ENCODE results near the gene NECAB2. TPM values are rescaled to one million over a fixed set of nuclear protein-coding genes. Genes with fewer than 3 reads are reported as not detected.

Gene NECAB2
- total RNA-seq, 1 donor from 2014 or later: 0.32 TPM

DNA sequence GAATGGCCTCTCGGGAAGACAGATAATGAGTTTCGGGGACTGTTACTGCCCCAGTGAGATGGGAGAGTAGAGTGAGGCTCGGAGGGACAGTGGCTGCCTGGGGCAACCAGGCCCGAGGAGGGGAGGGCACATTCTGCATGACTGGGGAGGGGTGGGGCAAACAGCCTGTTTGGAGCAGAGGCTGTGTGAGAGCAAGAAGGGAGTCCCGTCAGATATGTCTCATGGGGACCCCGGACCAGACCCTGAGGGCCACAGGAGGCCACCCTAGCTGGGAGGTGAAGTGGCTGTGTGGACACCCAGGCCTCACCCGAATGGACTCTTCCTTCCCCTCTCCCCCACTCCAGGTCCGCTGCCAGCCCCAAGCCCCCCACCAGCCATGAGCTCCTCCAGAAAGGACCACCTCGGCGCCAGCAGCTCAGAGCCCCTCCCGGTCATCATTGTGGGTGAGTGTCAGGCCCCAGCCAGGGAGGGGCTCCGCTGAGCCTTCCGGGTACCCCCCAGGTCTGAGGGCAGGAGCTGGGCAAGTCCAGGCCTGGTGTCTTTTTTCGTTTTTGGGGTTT lies 10.7 kb upstream of the NECAB2 start:
- Mint-ChIP-seq H3K4me3 (ENCODE audit: unreplicated experiment) (no peak overlapping the region), H3K36me3 (ENCODE audit: low read depth, unreplicated experiment) (no peaks in the 10 kb centered on the region), H3K9me3 (ENCODE audit: unreplicated experiment) (no peaks in the 10 kb centered on the region), H3K4me1 (ENCODE audit: low read depth, unreplicated experiment) (peaks cover 9% of the 10 kb centered on the region), H3K27me3 (ENCODE audit: low read depth, unreplicated experiment) (peaks cover 8% of the 10 kb centered on the region), H3K27ac (ENCODE audit: unreplicated experiment) (no peak overlapping the region)
- Histone ChIP-seq H3K27me3 (ENCODE audit: insufficient read depth, low read length) (no peaks in the 10 kb centered on the region), H3K79me2 (ENCODE audit: insufficient read depth, low read length) (peaks cover 3% of the 10 kb centered on the region), H4K20me1 (ENCODE audit: insufficient read depth, low read length) (peaks cover 29% of the 10 kb centered on the region), H3K4me3 (ENCODE audit: insufficient read depth, low read depth, low read length) (no peak overlapping the region), H3K9ac (ENCODE audit: low read length) (no peak overlapping the region), H3K9me3 (ENCODE audit: insufficient read depth, low read depth, low read length) (no peaks in the 10 kb centered on the region), H3K4me1 (ENCODE audit: insufficient read depth, low read length) (peaks cover 22% of the 10 kb centered on the region), H3K36me3 (ENCODE audit: insufficient read depth, low read length) (no peaks in the 10 kb centered on the region), H3K27ac (ENCODE audit: low read depth, low read length) (no peak overlapping the region), H3K4me2 (ENCODE audit: low read length) (no peak overlapping the region), H2AFZ (ENCODE audit: low read depth, low read length) (no peak overlapping the region)
- TF ChIP-seq EZH2 (IDR thresholded peaks at IDR 0.05; ENCODE audit: insufficient read depth, low read length): no peak
- TF ChIP-seq, protein P1, sequence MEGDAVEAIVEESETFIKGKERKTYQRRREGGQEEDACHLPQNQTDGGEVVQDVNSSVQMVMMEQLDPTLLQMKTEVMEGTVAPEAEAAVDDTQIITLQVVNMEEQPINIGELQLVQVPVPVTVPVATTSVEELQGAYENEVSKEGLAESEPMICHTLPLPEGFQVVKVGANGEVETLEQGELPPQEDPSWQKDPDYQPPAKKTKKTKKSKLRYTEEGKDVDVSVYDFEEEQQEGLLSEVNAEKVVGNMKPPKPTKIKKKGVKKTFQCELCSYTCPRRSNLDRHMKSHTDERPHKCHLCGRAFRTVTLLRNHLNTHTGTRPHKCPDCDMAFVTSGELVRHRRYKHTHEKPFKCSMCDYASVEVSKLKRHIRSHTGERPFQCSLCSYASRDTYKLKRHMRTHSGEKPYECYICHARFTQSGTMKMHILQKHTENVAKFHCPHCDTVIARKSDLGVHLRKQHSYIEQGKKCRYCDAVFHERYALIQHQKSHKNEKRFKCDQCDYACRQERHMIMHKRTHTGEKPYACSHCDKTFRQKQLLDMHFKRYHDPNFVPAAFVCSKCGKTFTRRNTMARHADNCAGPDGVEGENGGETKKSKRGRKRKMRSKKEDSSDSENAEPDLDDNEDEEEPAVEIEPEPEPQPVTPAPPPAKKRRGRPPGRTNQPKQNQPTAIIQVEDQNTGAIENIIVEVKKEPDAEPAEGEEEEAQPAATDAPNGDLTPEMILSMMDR (IDR thresholded peaks at IDR 0.05; ENCODE audit: insufficient read depth, low read depth, low read length): no peak
- no peak for FAIRE-seq
- no peak for DNase-seq (ENCODE audit: low read depth)

DNA sequence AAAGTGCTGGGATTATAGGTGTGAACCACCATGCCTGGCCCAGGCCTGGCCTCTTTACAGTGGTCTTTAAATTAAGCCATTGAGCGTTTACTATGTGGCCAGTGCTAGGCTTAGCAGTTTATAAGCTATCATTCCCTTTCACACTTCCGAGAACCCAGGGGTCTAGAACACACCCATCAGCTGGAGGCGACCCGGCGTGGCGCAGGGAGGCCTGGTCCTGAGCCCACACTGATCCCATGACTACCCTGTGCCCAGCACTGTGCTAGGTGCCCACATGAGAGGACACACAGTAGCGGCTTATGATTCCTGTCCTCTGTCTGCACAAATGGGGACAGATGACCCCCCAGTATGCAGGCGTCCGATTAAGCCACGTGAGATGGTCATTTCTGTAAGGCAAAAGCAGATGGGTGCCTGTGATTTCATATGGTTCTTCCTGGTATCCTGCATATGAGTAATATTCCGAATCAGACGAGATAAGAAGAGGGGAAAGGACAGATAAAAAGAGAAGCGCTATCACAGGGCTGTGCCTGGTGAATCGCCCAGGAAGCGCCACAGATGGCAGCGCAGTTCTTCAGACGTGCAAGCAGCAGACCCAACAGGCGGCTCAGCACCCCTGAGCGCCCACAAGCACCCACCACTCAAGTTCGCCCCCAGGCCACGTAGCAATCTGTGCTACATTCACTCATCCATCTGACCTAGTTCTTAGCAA lies 9.8 kb upstream of the NECAB2 start:
- Histone ChIP-seq H4K20me1 (ENCODE audit: insufficient read depth, low read length) (peaks cover 29% of the 10 kb centered on the region), H3K4me2 (ENCODE audit: low read length) (no peak overlapping the region), H2AFZ (ENCODE audit: low read depth, low read length) (no peak overlapping the region), H3K9me3 (ENCODE audit: insufficient read depth, low read depth, low read length) (no peaks in the 10 kb centered on the region), H3K4me1 (ENCODE audit: insufficient read depth, low read length) (peaks cover 17% of the 10 kb centered on the region), H3K36me3 (ENCODE audit: insufficient read depth, low read length) (no peaks in the 10 kb centered on the region), H3K27ac (ENCODE audit: low read depth, low read length) (no peak overlapping the region), H3K27me3 (ENCODE audit: insufficient read depth, low read length) (no peaks in the 10 kb centered on the region), H3K79me2 (ENCODE audit: insufficient read depth, low read length) (peaks cover 3% of the 10 kb centered on the region), H3K4me3 (ENCODE audit: insufficient read depth, low read depth, low read length) (no peak overlapping the region), H3K9ac (ENCODE audit: low read length) (no peak overlapping the region)
- FAIRE-seq (no peak), DNase-seq (ENCODE audit: low read depth) (no peak)
- H3K9me3 Mint-ChIP-seq (ENCODE audit: unreplicated experiment): no peaks in the 10 kb centered on the region
- H3K27me3 Mint-ChIP-seq (ENCODE audit: low read depth, unreplicated experiment): peaks cover 10% of the 10 kb centered on the region
- no peaks in the 10 kb centered on the region for H3K36me3 Mint-ChIP-seq (ENCODE audit: low read depth, unreplicated experiment)
- no peak for TF ChIP-seq EZH2 (IDR thresholded peaks at IDR 0.05; ENCODE audit: insufficient read depth, low read length)
- H3K4me3 Mint-ChIP-seq (ENCODE audit: unreplicated experiment): no peak overlapping the region
- no peak overlapping the region for H3K27ac Mint-ChIP-seq (ENCODE audit: unreplicated experiment)
- peaks cover 9% of the 10 kb centered on the region for H3K4me1 Mint-ChIP-seq (ENCODE audit: low read depth, unreplicated experiment)

DNA sequence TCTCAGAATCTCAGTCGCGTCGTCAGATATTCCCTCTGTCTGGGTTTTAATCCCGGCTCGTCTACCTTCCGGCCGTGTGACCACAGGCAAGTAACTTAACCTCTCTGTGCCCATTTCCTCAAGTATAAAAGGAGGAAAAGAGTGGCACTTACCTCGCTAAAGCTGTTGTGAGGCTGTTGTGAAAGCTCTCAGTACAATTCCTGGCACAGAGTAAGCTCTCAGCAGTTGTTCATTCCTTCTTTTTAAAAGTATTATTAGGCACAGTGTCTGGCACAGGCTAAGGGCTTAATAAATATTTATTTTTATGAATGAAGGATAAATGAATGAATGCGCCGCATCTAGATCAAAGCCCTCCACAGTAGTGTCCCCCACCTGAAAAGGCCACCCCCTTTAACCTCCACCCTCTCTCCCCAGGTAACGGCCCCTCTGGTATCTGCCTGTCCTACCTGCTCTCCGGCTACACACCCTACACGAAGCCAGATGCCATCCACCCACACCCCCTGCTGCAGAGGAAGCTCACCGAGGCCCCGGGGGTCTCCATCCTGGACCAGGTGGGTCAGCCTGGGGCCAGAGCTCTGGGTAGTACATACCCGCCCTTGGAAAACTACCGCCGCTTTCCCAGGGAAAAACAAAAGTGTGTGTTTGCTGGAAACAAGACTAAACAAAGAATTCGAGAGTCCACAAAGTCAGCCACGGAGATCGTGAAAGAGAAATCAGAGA lies 9.0 kb upstream of the NECAB2 start:
- Histone ChIP-seq H3K27ac (ENCODE audit: low read depth, low read length) (no peak overlapping the region), H3K27me3 (ENCODE audit: insufficient read depth, low read length) (no peaks in the 10 kb centered on the region), H3K9me3 (ENCODE audit: insufficient read depth, low read depth, low read length) (no peaks in the 10 kb centered on the region), H3K79me2 (ENCODE audit: insufficient read depth, low read length) (peaks cover 3% of the 10 kb centered on the region), H4K20me1 (ENCODE audit: insufficient read depth, low read length) (peaks cover 29% of the 10 kb centered on the region), H3K4me2 (ENCODE audit: low read length) (no peak overlapping the region), H2AFZ (ENCODE audit: low read depth, low read length) (no peak overlapping the region), H3K36me3 (ENCODE audit: insufficient read depth, low read length) (no peaks in the 10 kb centered on the region), H3K4me1 (ENCODE audit: insufficient read depth, low read length) (peaks cover 10% of the 10 kb centered on the region), H3K4me3 (ENCODE audit: insufficient read depth, low read depth, low read length) (no peak overlapping the region), H3K9ac (ENCODE audit: low read length) (no peak overlapping the region)
- H3K27me3 Mint-ChIP-seq (ENCODE audit: low read depth, unreplicated experiment): peaks cover 15% of the 10 kb centered on the region
- DNase-seq (ENCODE audit: low read depth) (no peak), FAIRE-seq (no peak)
- no peak overlapping the region for H3K27ac Mint-ChIP-seq (ENCODE audit: unreplicated experiment)
- H3K36me3 Mint-ChIP-seq (ENCODE audit: low read depth, unreplicated experiment): no peaks in the 10 kb centered on the region
- no peak for TF ChIP-seq EZH2 (IDR thresholded peaks at IDR 0.05; ENCODE audit: insufficient read depth, low read length)
- TF ChIP-seq, protein P1 (IDR thresholded peaks at IDR 0.05; ENCODE audit: insufficient read depth, low read depth, low read length): no peak
- no peaks in the 10 kb centered on the region for H3K9me3 Mint-ChIP-seq (ENCODE audit: unreplicated experiment)
- no peak overlapping the region for H3K4me3 Mint-ChIP-seq (ENCODE audit: unreplicated experiment)
- peaks cover 7% of the 10 kb centered on the region for H3K4me1 Mint-ChIP-seq (ENCODE audit: low read depth, unreplicated experiment)
